MG63 (cell line): ENCODE data around the gene HAPLN2. TPM values are rescaled to one million over a fixed set of nuclear protein-coding genes. Genes with fewer than 3 reads are reported as not detected.

Experiments used
- DNase-seq: peaks from one replicate; pipeline ENCODE4 v3.0.0-alpha.2; 2020
- H3K27me3 ChIP-seq: fragments of 250-450 bp; sonication (Bioruptor Pico); 2 replicates; pipeline ENCODE4 v1.5.1; 2020; ENCODE audit warnings: mild to moderate bottlenecking, moderate library complexity
- H3K36me3 ChIP-seq: fragments of 250-450 bp; sonication (Bioruptor Pico); 2 replicates; pipeline ENCODE4 v1.5.1; 2020; ENCODE audit warnings: mild to moderate bottlenecking, moderate library complexity
- H3K4me3 ChIP-seq: fragments of 250-450 bp; sonication (Bioruptor Pico); 2 replicates; pipeline ENCODE4 v1.5.1; 2020; ENCODE audit warnings: mild to moderate bottlenecking, moderate library complexity
- H3K9me3 ChIP-seq: fragments of 250-450 bp; sonication (Bioruptor Pico); 2 replicates; pipeline ENCODE4 v1.5.1; 2020; ENCODE audit warnings: mild to moderate bottlenecking, moderate library complexity
- total RNA-seq: library from RNA; depleted of rRNA; stranded (reverse); fragments of >200 nt; shearing (Covaris generic); gene quantifications from 2 replicates; pipeline ENCODE4 v1.2.3, GENCODE V29; 2014; ENCODE audit warnings: low replicate concordance

The HAPLN2 gene
- total RNA-seq, 1 experiment from 2014 or later = not detected

- Histone ChIP-seq H3K9me3 (no peaks in the 10 kb centered on the region), H3K4me3 (no peak overlapping the region), H3K27me3 (peaks cover 7% of the 10 kb centered on the region), H3K36me3 (no peaks in the 10 kb centered on the region)
- no peak for DNase-seq
Measured at GRCh38 chr1:156648496-156648895, 29.3 kb downstream of the HAPLN2 start.

- H3K4me3 ChIP-seq = no peak overlapping the region
- peak; percentile 34 for DNase-seq
- peaks cover 7% of the 10 kb centered on the region for H3K27me3 ChIP-seq
- no peaks in the 10 kb centered on the region for H3K9me3 ChIP-seq
- no peaks in the 10 kb centered on the region for H3K36me3 ChIP-seq
Measured at GRCh38 chr1:156648951-156649350, 29.7 kb downstream of the HAPLN2 start.

- H3K4me3 ChIP-seq = no peak overlapping the region
- H3K36me3 ChIP-seq = no peaks in the 10 kb centered on the region
- DNase-seq = no peak
- no peaks in the 10 kb centered on the region for H3K9me3 ChIP-seq
- H3K27me3 ChIP-seq = peaks cover 7% of the 10 kb centered on the region; the same call in 1 of the 2 replicates
Measured at GRCh38 chr1:156652131-156652991, 33.1 kb downstream of the HAPLN2 start.

GRCh38 chr1:156652992-156653355 lies 33.8 kb downstream of the HAPLN2 start:
- Histone ChIP-seq H3K9me3 (no peaks in the 10 kb centered on the region), H3K36me3 (no peaks in the 10 kb centered on the region), H3K27me3 (peaks cover 7% of the 10 kb centered on the region; the same call in 1 of the 2 replicates), H3K4me3 (no peak overlapping the region)
- no peak for DNase-seq

GRCh38 chr1:156654700-156655099 lies 35.5 kb downstream of the HAPLN2 start:
- peaks cover 7% of the 10 kb centered on the region; the same call in 1 of the 2 replicates for H3K27me3 ChIP-seq
- no peak overlapping the region for H3K4me3 ChIP-seq
- no peaks in the 10 kb centered on the region for H3K9me3 ChIP-seq
- H3K36me3 ChIP-seq = no peaks in the 10 kb centered on the region
- peak; percentile 49 for DNase-seq

GRCh38 chr1:156655151-156655903 lies 36.1 kb downstream of the HAPLN2 start:
- no peaks in the 10 kb centered on the region for H3K36me3 ChIP-seq
- peaks cover 7% of the 10 kb centered on the region; the same call in 1 of the 2 replicates for H3K27me3 ChIP-seq
- no peak for DNase-seq
- H3K4me3 ChIP-seq = no peak overlapping the region
- H3K9me3 ChIP-seq = no peaks in the 10 kb centered on the region

- no peak overlapping the region for H3K4me3 ChIP-seq
- H3K9me3 ChIP-seq = no peaks in the 10 kb centered on the region
- H3K36me3 ChIP-seq = no peaks in the 10 kb centered on the region
- DNase-seq = no peak
- H3K27me3 ChIP-seq = peaks cover 7% of the 10 kb centered on the region; the same call in 1 of the 2 replicates
Measured at GRCh38 chr1:156655904-156656516, 36.8 kb downstream of the HAPLN2 start.

- H3K9me3 ChIP-seq = no peaks in the 10 kb centered on the region
- 0 out of 2 replicates have a peak, but pooled peaks cover 2% of the 10 kb centered on the region for H3K27me3 ChIP-seq
- no peaks in the 10 kb centered on the region for H3K36me3 ChIP-seq
- H3K4me3 ChIP-seq = no peak overlapping the region
- DNase-seq = peak; percentile 60
Measured at GRCh38 chr1:156656806-156657740, 37.9 kb downstream of the HAPLN2 start.

GRCh38 chr1:156657741-156658319 lies 38.6 kb downstream of the HAPLN2 start:
- no peak for DNase-seq
- Histone ChIP-seq H3K9me3 (no peaks in the 10 kb centered on the region), H3K4me3 (no peak overlapping the region), H3K27me3 (0 out of 2 replicates have a peak, but pooled peaks cover 2% of the 10 kb centered on the region), H3K36me3 (no peaks in the 10 kb centered on the region)

- no peaks in the 10 kb centered on the region for H3K9me3 ChIP-seq
- no peak for DNase-seq
Measured at GRCh38 chr1:156658496-156658895, 39.3 kb downstream of the HAPLN2 start.

GRCh38 chr1:156658945-156659574 lies 39.8 kb downstream of the HAPLN2 start:
- Histone ChIP-seq H3K9me3 (no peaks in the 10 kb centered on the region), H3K27me3 (0 out of 2 replicates have a peak, but pooled peaks cover 2% of the 10 kb centered on the region), H3K36me3 (no peaks in the 10 kb centered on the region), H3K4me3 (no peak overlapping the region)
- no peak for DNase-seq

More at GRCh38 chr1:156658496-156658895, 39.3 kb downstream of the HAPLN2 start:
- Histone ChIP-seq H3K36me3 (no peaks in the 10 kb centered on the region), H3K27me3 (0 out of 2 replicates have a peak, but pooled peaks cover 2% of the 10 kb centered on the region), H3K4me3 (no peak overlapping the region)

- Histone ChIP-seq H3K27me3 (0 out of 2 replicates have a peak, but pooled peaks cover 2% of the 10 kb centered on the region), H3K36me3 (no peaks in the 10 kb centered on the region), H3K9me3 (no peaks in the 10 kb centered on the region), H3K4me3 (peak overlapping the region; percentile 22)
- DNase-seq = no peak
Measured at GRCh38 chr1:156659661-156659987, 40.4 kb downstream of the HAPLN2 start.

- H3K9me3 ChIP-seq = no peaks in the 10 kb centered on the region
- H3K4me3 ChIP-seq = peak overlapping the region; percentile 58
- H3K27me3 ChIP-seq = 0 out of 2 replicates have a peak, but pooled peaks cover 2% of the 10 kb centered on the region
Measured at GRCh38 chr1:156659988-156660751, 41.0 kb downstream of the HAPLN2 start.

GRCh38 chr1:156660752-156661112 lies 41.5 kb downstream of the HAPLN2 start:
- Histone ChIP-seq H3K9me3 (no peaks in the 10 kb centered on the region), H3K4me3 (peak overlapping the region; percentile 58), H3K36me3 (no peaks in the 10 kb centered on the region), H3K27me3 (0 out of 2 replicates have a peak, but pooled peaks cover 2% of the 10 kb centered on the region)
- no peak for DNase-seq

More at GRCh38 chr1:156659988-156660751, 41.0 kb downstream of the HAPLN2 start:
- DNase-seq = peak; percentile 98
- H3K36me3 ChIP-seq = no peaks in the 10 kb centered on the region
